ENCODE results near the gene CD5L.

DNA sequence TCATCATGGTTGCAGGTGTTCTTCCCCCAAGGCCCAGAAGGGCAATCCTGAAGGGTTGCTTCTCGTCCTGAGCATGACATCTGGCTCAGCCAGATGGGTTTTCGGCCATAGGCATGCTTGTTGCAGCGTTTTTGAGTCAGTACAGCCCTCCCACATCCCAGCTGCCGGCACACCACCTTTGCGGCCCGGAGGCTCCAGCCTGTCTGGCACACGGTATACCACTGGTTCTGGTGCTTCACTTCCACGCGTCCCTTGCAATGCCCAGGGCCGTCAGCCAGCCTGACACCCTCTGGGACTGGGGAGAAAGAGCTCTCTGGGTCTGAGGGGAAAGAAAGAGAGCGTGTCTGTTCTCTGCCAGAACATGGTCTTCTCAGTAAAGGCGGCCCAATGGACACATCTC lies 7.2 kb downstream of the CD5L start:
- TF ChIP-seq POLR2A (IDR thresholded peaks at IDR 0.05), result no peak
- TF ChIP-seq CTCF (IDR thresholded peaks at IDR 0.05), result no peak
